HG03066 (cell line): ENCODE results near the gene CFAP210.
"Not testable (repeated sequence)": the region's sequence is repeated elsewhere in the genome, so short reads cannot be mapped to it uniquely, and the experiment has no call there.

ENCODE experiments used
- ATAC-seq: cut with Tn5 transposase; IDR thresholded peaks from one replicate; pipeline ENCODE4 v1.9.1; 2021; ENCODE audit warnings: low read depth; ENCODE audit not compliant: unreplicated experiment

The CFAP210 gene

GRCh38 chr2:169637620-169638019, 56.6 kb downstream of the CFAP210 start:
- ATAC-seq = no peak

- no peak for ATAC-seq
Measured at GRCh38 chr2:169636440-169637097, 57.6 kb downstream of the CFAP210 start.

GRCh38 chr2:169625781-169626180, 68.4 kb downstream of the CFAP210 start:
- ATAC-seq = no peak

- no peak for ATAC-seq
Measured at GRCh38 chr2:169623235-169623634, 71.0 kb downstream of the CFAP210 start.

- ATAC-seq = no peak
Measured at GRCh38 chr2:169620509-169620908, 73.7 kb downstream of the CFAP210 start.

- ATAC-seq = no peak
Measured at GRCh38 chr2:169619946-169620345, 74.3 kb downstream of the CFAP210 start.

- ATAC-seq = not testable (repeated sequence)
Measured at GRCh38 chr2:169615982-169616381, 78.2 kb downstream of the CFAP210 start.

GRCh38 chr2:169613876-169614275, 80.3 kb downstream of the CFAP210 start:
- no peak for ATAC-seq

GRCh38 chr2:169609264-169609663, 84.9 kb downstream of the CFAP210 start:
- ATAC-seq = no peak

GRCh38 chr2:169599568-169599967, 94.6 kb downstream of the CFAP210 start:
- ATAC-seq = no peak

GRCh38 chr2:169598982-169599381, 95.2 kb downstream of the CFAP210 start:
- ATAC-seq = no peak

GRCh38 chr2:169596546-169596945, 97.7 kb downstream of the CFAP210 start:
- ATAC-seq = not testable (repeated sequence)
